Medulla oblongata (tissue), 1 donor: ENCODE data around the gene CSNK1E.

Experiments used
- DNase-seq: peaks from one replicate; pipeline ENCODE4 v3.0.0-alpha.2; 2015; ENCODE audit errors: extremely low spot score

Gene CSNK1E

GRCh38 chr22:38305471-38306448, 11.5 kb downstream of the CSNK1E start:
- peak; percentile 45 for DNase-seq

- DNase-seq = peak; percentile 38
Observed at GRCh38 chr22:38304526-38304925, 12.7 kb downstream of the CSNK1E start.

GRCh38 chr22:38303974-38304373, 13.3 kb downstream of the CSNK1E start:
- DNase-seq = no peak

DNA sequence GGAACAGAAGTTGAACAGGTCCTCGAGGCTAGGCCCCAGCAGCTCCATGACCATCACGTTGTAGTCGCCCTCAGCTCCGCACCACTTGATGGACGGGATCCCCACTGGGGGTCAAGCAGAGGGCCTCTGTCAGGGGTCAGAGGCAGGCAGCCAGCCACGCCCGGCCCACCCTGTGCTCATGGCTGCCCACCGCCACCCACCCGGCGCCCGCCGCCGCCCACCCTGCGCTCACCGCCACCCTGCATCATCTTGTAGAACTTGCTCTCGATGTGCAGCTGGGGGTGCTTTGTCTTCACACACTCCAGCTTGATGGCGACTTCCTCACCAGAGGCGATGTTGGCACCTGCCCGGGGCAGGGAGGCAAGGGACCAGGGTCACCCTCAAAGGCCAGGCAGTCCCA, 14.3 kb downstream of the CSNK1E start:
- no peak for DNase-seq

GRCh38 chr22:38300946-38301345, 16.3 kb downstream of the CSNK1E start:
- no peak for DNase-seq

- no peak for DNase-seq
Observed at GRCh38 chr22:38300197-38300945, 16.9 kb downstream of the CSNK1E start.

DNA sequence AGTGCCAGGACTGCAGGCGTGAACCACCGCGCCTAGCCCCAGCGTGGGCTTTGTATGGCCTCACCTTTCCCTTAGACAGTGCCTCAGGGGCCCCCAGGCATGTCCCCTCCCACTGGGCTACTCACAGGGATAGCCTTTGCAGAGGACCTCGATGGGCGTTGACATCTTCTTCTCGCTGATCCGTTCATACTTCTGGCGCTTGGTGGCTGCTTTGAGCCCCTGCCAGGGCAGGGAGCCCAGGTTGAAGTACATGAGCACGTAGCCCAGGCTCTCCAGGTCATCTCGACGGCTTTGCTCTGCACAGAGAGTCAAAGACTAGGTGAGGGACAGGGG, 17.5 kb downstream of the CSNK1E start:
- no peak for DNase-seq

- DNase-seq = no peak
Observed at GRCh38 chr22:38298312-38299005, 18.8 kb downstream of the CSNK1E start.

- no peak for DNase-seq
Observed at GRCh38 chr22:38296372-38296771, 20.9 kb downstream of the CSNK1E start.

GRCh38 chr22:38295863-38296262, 21.4 kb downstream of the CSNK1E start:
- no peak for DNase-seq

DNA sequence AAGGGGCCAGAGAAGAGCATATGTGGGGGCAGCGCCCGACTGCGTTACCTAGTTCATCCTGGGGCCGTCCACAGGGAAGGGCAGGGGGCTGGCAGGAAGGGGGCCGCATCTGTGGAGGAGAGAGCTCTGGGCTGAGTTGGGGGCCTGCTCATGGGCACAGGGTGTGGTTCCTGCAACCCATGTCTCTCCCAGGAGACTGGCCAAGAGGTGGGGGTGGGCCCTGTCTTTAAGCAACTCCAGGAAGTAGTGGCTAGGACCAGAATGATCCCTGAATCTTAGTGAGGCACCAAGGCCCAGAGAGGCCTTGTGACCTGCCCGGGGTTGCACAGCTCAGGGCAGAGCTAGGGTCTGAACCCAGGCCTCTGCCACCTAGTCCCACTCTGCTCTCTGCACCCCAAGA, 21.9 kb downstream of the CSNK1E start:
- DNase-seq = no peak

- DNase-seq = no peak
Observed at GRCh38 chr22:38294193-38294592, 23.0 kb downstream of the CSNK1E start.

GRCh38 chr22:38292694-38293093, 24.5 kb downstream of the CSNK1E start:
- no peak for DNase-seq

- no peak for DNase-seq
Observed at GRCh38 chr22:38291201-38291777, 25.9 kb downstream of the CSNK1E start.

DNA sequence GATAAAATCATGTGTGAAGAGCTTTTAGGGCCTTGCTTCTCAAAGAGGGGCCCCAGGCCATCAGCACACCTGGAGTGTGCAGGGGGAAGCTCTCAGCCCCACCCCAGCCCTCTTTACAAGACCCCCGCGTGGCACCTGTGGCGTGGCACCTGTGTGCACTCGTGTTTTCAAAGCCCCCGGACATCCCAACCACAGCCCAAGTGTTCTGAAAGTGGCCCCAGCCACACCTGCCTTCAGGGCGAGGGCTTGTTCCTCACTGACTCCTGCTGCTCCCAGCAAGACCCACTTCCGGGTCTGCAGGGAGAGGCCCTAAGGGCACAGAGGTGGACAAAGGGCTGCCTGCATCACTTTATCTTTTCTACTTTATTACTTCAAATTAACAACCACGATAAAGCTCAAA, 26.9 kb downstream of the CSNK1E start:
- DNase-seq = no peak

GRCh38 chr22:38289583-38290082, 27.6 kb downstream of the CSNK1E start:
- DNase-seq = no peak

GRCh38 chr22:38286915-38287669, 30.1 kb downstream of the CSNK1E start:
- DNase-seq = no peak

GRCh38 chr22:38285018-38285417, 32.2 kb downstream of the CSNK1E start:
- DNase-seq = no peak

- DNase-seq = no peak
Observed at GRCh38 chr22:38284042-38284402, 33.2 kb downstream of the CSNK1E start.

GRCh38 chr22:38282397-38282796, 34.8 kb downstream of the CSNK1E start:
- DNase-seq = no peak

- DNase-seq = no peak
Observed at GRCh38 chr22:38276166-38276565, 41.1 kb downstream of the CSNK1E start.
